H1 (cell line): Measurements from ENCODE around the gene LY9. TPM values are rescaled to one million over a fixed set of nuclear protein-coding genes. Genes with fewer than 3 reads are reported as not detected.

Source experiments
- POLR2AphosphoS5 ChIP-seq: IDR thresholded peaks from 2 replicates; pipeline ENCODE4 v1.6.1; 2011; ENCODE audit warnings: low read depth, low read length
- SRF ChIP-seq: IDR thresholded peaks from 2 replicates; pipeline ENCODE4 v1.6.1; 2011; ENCODE audit warnings: mild to moderate bottlenecking, low read depth, low read length, moderate library complexity
- polyA plus RNA-seq, 7 experiments: library from polyadenylated mRNA; depleted of rRNA in 3 of 7; stranded (reverse) in 5 of 7; unstranded in 2 of 7; fragments of >200 nt in 5 of 7; fragments of 200-250 nt in 2 of 7; gene quantifications; 1 replicate in 5 of 7; 2 replicates in 1 of 7; 4 replicates in 1 of 7; pipeline versions ENCODE4 v1.2.1 to v1.2.3, GENCODE V29; 2011 to 2013; ENCODE audit warnings: missing spikeins in 2 of 7, mixed read lengths in 2 of 7
- total RNA-seq: library from RNA; stranded (reverse); fragmentation: NEBNext Ultra II Directional; extraction: Animal tissue kit (Norgen Biotek cat#: 25700); gene quantifications from 2 replicates; pipeline ENCODE4 v1.2.1, GENCODE V29; 2021
- TF ChIP-seq, protein P1 (sequence below): fragments of 300-600 bp; sonication (generic); IDR thresholded peaks from 2 replicates; pipeline ENCODE4 v1.7.1; 2012; ENCODE audit warnings: low read length, moderate library complexity, mild to moderate bottlenecking, inconsistent platforms; ENCODE audit not compliant: insufficient replicate concordance

The LY9 gene
- total and polyA plus RNA-seq, 2 of the 8 experiments (the other 6 are each of a cell fraction or from before 2014, with no cell fraction given) = not detected

DNA sequence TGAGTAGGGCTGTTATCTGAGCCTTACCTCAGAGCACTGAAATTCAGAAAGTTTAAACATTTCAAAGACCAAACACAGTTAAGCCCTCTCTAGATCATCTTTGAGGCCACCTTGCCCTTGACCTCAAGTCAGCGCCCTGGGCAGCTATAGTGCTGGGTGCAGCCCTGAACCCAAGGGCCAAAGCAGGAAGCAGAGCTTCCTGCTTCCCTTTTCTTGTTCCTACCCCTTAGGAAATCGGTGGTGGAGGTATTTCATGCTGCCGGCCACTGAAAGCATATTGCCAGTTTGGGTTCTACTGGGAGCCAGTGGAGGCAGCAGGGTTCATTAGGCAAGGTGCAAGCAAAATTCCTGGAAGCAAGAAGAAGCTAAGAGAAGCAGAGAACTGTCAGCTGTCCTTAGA is 40.6 kb downstream of the LY9 start (continued):
- TF ChIP-seq, protein P1, sequence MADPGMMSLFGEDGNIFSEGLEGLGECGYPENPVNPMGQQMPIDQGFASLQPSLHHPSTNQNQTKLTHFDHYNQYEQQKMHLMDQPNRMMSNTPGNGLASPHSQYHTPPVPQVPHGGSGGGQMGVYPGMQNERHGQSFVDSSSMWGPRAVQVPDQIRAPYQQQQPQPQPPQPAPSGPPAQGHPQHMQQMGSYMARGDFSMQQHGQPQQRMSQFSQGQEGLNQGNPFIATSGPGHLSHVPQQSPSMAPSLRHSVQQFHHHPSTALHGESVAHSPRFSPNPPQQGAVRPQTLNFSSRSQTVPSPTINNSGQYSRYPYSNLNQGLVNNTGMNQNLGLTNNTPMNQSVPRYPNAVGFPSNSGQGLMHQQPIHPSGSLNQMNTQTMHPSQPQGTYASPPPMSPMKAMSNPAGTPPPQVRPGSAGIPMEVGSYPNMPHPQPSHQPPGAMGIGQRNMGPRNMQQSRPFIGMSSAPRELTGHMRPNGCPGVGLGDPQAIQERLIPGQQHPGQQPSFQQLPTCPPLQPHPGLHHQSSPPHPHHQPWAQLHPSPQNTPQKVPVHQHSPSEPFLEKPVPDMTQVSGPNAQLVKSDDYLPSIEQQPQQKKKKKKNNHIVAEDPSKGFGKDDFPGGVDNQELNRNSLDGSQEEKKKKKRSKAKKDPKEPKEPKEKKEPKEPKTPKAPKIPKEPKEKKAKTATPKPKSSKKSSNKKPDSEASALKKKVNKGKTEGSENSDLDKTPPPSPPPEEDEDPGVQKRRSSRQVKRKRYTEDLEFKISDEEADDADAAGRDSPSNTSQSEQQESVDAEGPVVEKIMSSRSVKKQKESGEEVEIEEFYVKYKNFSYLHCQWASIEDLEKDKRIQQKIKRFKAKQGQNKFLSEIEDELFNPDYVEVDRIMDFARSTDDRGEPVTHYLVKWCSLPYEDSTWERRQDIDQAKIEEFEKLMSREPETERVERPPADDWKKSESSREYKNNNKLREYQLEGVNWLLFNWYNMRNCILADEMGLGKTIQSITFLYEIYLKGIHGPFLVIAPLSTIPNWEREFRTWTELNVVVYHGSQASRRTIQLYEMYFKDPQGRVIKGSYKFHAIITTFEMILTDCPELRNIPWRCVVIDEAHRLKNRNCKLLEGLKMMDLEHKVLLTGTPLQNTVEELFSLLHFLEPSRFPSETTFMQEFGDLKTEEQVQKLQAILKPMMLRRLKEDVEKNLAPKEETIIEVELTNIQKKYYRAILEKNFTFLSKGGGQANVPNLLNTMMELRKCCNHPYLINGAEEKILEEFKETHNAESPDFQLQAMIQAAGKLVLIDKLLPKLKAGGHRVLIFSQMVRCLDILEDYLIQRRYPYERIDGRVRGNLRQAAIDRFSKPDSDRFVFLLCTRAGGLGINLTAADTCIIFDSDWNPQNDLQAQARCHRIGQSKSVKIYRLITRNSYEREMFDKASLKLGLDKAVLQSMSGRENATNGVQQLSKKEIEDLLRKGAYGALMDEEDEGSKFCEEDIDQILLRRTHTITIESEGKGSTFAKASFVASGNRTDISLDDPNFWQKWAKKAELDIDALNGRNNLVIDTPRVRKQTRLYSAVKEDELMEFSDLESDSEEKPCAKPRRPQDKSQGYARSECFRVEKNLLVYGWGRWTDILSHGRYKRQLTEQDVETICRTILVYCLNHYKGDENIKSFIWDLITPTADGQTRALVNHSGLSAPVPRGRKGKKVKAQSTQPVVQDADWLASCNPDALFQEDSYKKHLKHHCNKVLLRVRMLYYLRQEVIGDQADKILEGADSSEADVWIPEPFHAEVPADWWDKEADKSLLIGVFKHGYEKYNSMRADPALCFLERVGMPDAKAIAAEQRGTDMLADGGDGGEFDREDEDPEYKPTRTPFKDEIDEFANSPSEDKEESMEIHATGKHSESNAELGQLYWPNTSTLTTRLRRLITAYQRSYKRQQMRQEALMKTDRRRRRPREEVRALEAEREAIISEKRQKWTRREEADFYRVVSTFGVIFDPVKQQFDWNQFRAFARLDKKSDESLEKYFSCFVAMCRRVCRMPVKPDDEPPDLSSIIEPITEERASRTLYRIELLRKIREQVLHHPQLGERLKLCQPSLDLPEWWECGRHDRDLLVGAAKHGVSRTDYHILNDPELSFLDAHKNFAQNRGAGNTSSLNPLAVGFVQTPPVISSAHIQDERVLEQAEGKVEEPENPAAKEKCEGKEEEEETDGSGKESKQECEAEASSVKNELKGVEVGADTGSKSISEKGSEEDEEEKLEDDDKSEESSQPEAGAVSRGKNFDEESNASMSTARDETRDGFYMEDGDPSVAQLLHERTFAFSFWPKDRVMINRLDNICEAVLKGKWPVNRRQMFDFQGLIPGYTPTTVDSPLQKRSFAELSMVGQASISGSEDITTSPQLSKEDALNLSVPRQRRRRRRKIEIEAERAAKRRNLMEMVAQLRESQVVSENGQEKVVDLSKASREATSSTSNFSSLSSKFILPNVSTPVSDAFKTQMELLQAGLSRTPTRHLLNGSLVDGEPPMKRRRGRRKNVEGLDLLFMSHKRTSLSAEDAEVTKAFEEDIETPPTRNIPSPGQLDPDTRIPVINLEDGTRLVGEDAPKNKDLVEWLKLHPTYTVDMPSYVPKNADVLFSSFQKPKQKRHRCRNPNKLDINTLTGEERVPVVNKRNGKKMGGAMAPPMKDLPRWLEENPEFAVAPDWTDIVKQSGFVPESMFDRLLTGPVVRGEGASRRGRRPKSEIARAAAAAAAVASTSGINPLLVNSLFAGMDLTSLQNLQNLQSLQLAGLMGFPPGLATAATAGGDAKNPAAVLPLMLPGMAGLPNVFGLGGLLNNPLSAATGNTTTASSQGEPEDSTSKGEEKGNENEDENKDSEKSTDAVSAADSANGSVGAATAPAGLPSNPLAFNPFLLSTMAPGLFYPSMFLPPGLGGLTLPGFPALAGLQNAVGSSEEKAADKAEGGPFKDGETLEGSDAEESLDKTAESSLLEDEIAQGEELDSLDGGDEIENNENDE = no peak
- TF ChIP-seq POLR2AphosphoS5 (no peak), SRF (no peak)
